Non-pigmented ciliary epithelial cell (primary cell): ENCODE data around the gene BBS5.

Source experiments
- DNase-seq: peaks from one replicate; pipeline ENCODE4 v3.0.0-alpha.2; 2010; ENCODE audit warnings: low read depth

Gene BBS5

GRCh38 chr2:169546756-169547155, 67.5 kb downstream of the BBS5 start:
- DNase-seq: no peak
